HepG2 (cell line): ENCODE data around the gene TMPRSS15. TPM values are rescaled to one million over a fixed set of nuclear protein-coding genes. Genes with fewer than 3 reads are reported as not detected.

Experiments used
- polyA plus RNA-seq, 8 experiments: library from polyadenylated mRNA; depleted of rRNA in 3 of 8; stranded (reverse) in 7 of 8; unstranded in 1 of 8; fragments of >200 nt; fragmentation: Illumina TruSeq in 4 of 8; extraction: Trizol in 4 of 8; gene quantifications; 2 replicates each; pipeline versions ENCODE4 v1.2.1 to v1.2.3, GENCODE V29; 2011 to 2016; ENCODE audit warnings: low read depth in 4 of 8, missing spikeins in 1 of 8, mixed read lengths in 1 of 8; ENCODE audit not compliant: insufficient read depth in 1 of 8
- total RNA-seq, 5 experiments: library from RNA; depleted of rRNA; stranded (reverse); fragments of >200 nt; fragmentation: Illumina TruSeq; extraction: Trizol; gene quantifications; 2 replicates each; pipeline ENCODE4 v1.2.3, GENCODE V29; 2016; ENCODE audit warnings: low read depth in 1 of 5
- TF ChIP-seq, protein P1 (sequence below): sonication (generic); formaldehyde crosslinking; IDR thresholded peaks from 2 replicates; pipeline ENCODE4 v1.5.1; 2020; ENCODE audit warnings: mild to moderate bottlenecking, missing genetic modification reagents, moderate library complexity
- TF ChIP-seq, protein P2 (sequence below): sonication (generic); formaldehyde crosslinking; IDR thresholded peaks from 2 replicates; pipeline ENCODE4 v1.4.0; 2020; ENCODE audit warnings: missing genetic modification reagents
- TF ChIP-seq, protein P3 (sequence below): IDR thresholded peaks from 2 replicates; pipeline ENCODE4 v1.6.1; 2016; ENCODE audit warnings: control low read depth
- TF ChIP-seq, protein P4 (sequence below): sonication (generic); formaldehyde crosslinking; IDR thresholded peaks from 2 replicates; pipeline ENCODE4 v1.4.0; 2020; ENCODE audit warnings: missing genetic modification reagents
- TF ChIP-seq, protein P5 (sequence below): fragments of 450-650 bp; IDR thresholded peaks from 2 replicates; pipeline ENCODE4 v1.6.1; 2017

TMPRSS15 gene
- total and polyA plus RNA-seq, 2 of the 13 experiments (the other 11 are each of a cell fraction or from before 2014, with no cell fraction given), result not detected

DNA sequence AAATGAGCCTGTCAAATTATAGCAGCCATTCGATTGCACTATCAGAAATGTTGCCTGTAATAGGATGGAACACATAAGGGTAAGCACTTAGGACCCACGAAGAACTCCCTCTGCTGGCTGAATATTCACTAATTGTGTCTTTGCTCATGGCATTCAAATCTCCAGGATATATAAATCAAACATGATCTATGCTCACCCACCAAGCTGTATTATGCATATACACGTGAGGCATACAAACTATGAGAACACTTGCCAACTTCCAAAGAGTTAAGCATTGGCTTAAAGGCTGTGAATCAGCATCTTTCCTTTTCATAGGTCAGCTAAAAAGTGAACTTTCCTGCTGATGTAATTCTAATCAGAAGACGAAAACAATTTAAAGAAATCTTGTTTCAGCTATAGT is 34.5 kb downstream of the TMPRSS15 start (continued):
- TF ChIP-seq, protein P1, sequence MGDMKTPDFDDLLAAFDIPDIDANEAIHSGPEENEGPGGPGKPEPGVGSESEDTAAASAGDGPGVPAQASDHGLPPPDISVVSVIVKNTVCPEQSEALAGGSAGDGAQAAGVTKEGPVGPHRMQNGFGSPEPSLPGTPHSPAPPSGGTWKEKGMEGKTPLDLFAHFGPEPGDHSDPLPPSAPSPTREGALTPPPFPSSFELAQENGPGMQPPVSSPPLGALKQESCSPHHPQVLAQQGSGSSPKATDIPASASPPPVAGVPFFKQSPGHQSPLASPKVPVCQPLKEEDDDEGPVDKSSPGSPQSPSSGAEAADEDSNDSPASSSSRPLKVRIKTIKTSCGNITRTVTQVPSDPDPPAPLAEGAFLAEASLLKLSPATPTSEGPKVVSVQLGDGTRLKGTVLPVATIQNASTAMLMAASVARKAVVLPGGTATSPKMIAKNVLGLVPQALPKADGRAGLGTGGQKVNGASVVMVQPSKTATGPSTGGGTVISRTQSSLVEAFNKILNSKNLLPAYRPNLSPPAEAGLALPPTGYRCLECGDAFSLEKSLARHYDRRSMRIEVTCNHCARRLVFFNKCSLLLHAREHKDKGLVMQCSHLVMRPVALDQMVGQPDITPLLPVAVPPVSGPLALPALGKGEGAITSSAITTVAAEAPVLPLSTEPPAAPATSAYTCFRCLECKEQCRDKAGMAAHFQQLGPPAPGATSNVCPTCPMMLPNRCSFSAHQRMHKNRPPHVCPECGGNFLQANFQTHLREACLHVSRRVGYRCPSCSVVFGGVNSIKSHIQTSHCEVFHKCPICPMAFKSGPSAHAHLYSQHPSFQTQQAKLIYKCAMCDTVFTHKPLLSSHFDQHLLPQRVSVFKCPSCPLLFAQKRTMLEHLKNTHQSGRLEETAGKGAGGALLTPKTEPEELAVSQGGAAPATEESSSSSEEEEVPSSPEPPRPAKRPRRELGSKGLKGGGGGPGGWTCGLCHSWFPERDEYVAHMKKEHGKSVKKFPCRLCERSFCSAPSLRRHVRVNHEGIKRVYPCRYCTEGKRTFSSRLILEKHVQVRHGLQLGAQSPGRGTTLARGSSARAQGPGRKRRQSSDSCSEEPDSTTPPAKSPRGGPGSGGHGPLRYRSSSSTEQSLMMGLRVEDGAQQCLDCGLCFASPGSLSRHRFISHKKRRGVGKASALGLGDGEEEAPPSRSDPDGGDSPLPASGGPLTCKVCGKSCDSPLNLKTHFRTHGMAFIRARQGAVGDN (CRISPR knock-in tag), result no peak
- TF ChIP-seq, protein P2, sequence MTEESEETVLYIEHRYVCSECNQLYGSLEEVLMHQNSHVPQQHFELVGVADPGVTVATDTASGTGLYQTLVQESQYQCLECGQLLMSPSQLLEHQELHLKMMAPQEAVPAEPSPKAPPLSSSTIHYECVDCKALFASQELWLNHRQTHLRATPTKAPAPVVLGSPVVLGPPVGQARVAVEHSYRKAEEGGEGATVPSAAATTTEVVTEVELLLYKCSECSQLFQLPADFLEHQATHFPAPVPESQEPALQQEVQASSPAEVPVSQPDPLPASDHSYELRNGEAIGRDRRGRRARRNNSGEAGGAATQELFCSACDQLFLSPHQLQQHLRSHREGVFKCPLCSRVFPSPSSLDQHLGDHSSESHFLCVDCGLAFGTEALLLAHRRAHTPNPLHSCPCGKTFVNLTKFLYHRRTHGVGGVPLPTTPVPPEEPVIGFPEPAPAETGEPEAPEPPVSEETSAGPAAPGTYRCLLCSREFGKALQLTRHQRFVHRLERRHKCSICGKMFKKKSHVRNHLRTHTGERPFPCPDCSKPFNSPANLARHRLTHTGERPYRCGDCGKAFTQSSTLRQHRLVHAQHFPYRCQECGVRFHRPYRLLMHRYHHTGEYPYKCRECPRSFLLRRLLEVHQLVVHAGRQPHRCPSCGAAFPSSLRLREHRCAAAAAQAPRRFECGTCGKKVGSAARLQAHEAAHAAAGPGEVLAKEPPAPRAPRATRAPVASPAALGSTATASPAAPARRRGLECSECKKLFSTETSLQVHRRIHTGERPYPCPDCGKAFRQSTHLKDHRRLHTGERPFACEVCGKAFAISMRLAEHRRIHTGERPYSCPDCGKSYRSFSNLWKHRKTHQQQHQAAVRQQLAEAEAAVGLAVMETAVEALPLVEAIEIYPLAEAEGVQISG (CRISPR knock-in tag), result no peak
- TF ChIP-seq, protein P3, sequence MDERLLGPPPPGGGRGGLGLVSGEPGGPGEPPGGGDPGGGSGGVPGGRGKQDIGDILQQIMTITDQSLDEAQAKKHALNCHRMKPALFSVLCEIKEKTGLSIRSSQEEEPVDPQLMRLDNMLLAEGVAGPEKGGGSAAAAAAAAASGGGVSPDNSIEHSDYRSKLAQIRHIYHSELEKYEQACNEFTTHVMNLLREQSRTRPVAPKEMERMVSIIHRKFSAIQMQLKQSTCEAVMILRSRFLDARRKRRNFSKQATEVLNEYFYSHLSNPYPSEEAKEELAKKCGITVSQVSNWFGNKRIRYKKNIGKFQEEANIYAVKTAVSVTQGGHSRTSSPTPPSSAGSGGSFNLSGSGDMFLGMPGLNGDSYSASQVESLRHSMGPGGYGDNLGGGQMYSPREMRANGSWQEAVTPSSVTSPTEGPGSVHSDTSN, result no peak
- TF ChIP-seq, protein P4, sequence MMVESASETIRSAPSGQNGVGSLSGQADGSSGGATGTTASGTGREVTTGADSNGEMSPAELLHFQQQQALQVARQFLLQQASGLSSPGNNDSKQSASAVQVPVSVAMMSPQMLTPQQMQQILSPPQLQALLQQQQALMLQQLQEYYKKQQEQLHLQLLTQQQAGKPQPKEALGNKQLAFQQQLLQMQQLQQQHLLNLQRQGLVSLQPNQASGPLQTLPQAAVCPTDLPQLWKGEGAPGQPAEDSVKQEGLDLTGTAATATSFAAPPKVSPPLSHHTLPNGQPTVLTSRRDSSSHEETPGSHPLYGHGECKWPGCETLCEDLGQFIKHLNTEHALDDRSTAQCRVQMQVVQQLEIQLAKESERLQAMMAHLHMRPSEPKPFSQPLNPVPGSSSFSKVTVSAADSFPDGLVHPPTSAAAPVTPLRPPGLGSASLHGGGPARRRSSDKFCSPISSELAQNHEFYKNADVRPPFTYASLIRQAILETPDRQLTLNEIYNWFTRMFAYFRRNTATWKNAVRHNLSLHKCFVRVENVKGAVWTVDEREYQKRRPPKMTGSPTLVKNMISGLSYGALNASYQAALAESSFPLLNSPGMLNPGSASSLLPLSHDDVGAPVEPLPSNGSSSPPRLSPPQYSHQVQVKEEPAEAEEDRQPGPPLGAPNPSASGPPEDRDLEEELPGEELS (CRISPR knock-in tag), result no peak
- TF ChIP-seq, protein P5, sequence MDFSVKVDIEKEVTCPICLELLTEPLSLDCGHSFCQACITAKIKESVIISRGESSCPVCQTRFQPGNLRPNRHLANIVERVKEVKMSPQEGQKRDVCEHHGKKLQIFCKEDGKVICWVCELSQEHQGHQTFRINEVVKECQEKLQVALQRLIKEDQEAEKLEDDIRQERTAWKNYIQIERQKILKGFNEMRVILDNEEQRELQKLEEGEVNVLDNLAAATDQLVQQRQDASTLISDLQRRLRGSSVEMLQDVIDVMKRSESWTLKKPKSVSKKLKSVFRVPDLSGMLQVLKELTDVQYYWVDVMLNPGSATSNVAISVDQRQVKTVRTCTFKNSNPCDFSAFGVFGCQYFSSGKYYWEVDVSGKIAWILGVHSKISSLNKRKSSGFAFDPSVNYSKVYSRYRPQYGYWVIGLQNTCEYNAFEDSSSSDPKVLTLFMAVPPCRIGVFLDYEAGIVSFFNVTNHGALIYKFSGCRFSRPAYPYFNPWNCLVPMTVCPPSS, result no peak
- TF ChIP-seq, all 625 proteins: peak for 2
